OCI-LY7 (cell line): ENCODE measurements around the gene G6PC1. TPM values are rescaled to one million over a fixed set of nuclear protein-coding genes. Genes with fewer than 3 reads are reported as not detected.
"Not testable (repeated sequence)": the region's sequence is repeated elsewhere in the genome, so short reads cannot be mapped to it uniquely, and the experiment has no call there.

ENCODE experiments used
- BruUV-seq: library from RNA; stranded (reverse); fragments of 400-500 nt; replicated peaks from 2 replicates; lab custom pipeline; 2021; lab: Mats Ljungman, UMichigan
- CTCF ChIA-PET: fragments of 300-600 bp; sonication (Branson Sonifier 250); formaldehyde crosslinking; loops from one replicate; lab custom pipeline; 2022; ENCODE audit warnings: antibody characterized with exemption; ENCODE audit not compliant: unreplicated experiment; lab: Charles Lee
- POLR2A ChIA-PET: fragments of 300-600 bp; sonication (Branson Sonifier 250); formaldehyde crosslinking; loops from one replicate; lab custom pipeline; 2022; ENCODE audit warnings: antibody characterized with exemption; lab: Charles Lee
- DNase-seq: peaks from one replicate; pipeline ENCODE4 v3.0.0-alpha.2; 2015; ENCODE audit warnings: low spot score
- H2AFZ ChIP-seq: fragments of 200-600 bp; sonication (generic), shearing (Covaris generic); 2 replicates; pipeline ENCODE4 v1.6.1; 2014; ENCODE audit warnings: mild to moderate bottlenecking, antibody characterized with exemption, low read length, moderate library complexity
- H3K27ac ChIP-seq: fragments of 200-600 bp; sonication (generic); 2 replicates; pipeline ENCODE4 v1.5.1; 2014; ENCODE audit warnings: mixed run types, low read depth, mild to moderate bottlenecking, moderate library complexity, low read length, inconsistent platforms; ENCODE audit not compliant: poor library complexity, severe bottlenecking
- H3K36me3 ChIP-seq: fragments of 200-600 bp; sonication (generic); 2 replicates; pipeline ENCODE4 v1.6.1; 2014; ENCODE audit warnings: mild to moderate bottlenecking, antibody characterized with exemption, low read length, moderate library complexity, mixed read lengths; ENCODE audit not compliant: insufficient read depth
- H3K4me1 ChIP-seq: fragments of 200-600 bp; sonication (generic); 2 replicates; pipeline ENCODE4 v1.5.1; 2014; ENCODE audit warnings: mild to moderate bottlenecking, low read length; ENCODE audit not compliant: insufficient read depth, poor library complexity, severe bottlenecking
- H3K4me2 ChIP-seq: fragments of 200-600 bp; sonication (generic); 2 replicates; pipeline ENCODE4 v1.6.1; 2014; ENCODE audit warnings: mild to moderate bottlenecking, low read length
- H3K4me3 ChIP-seq: fragments of 200-600 bp; sonication (generic); 2 replicates; pipeline ENCODE4 v1.5.1; 2014; ENCODE audit warnings: mild to moderate bottlenecking, low read depth, low read length; ENCODE audit not compliant: poor library complexity, severe bottlenecking
- H3K79me2 ChIP-seq: fragments of 200-600 bp; sonication (generic); 2 replicates; pipeline ENCODE4 v1.6.1; 2016; ENCODE audit warnings: low read depth, mild to moderate bottlenecking, low read length, moderate library complexity, mixed read lengths; ENCODE audit not compliant: insufficient read depth
- H3K9me2 ChIP-seq: fragments of 200-600 bp; sonication (generic); 2 replicates; pipeline ENCODE4 v1.6.1; 2016; ENCODE audit warnings: mild to moderate bottlenecking, low read length, mixed read lengths; ENCODE audit not compliant: insufficient read depth
- H3K9me3 ChIP-seq: fragments of 200-600 bp; sonication (generic); 2 replicates; pipeline ENCODE4 v1.6.1; 2014; ENCODE audit warnings: mild to moderate bottlenecking, mixed run types, low read length, mixed read lengths
- H4K20me1 ChIP-seq: fragments of 200-600 bp; sonication (generic); 2 replicates; pipeline ENCODE4 v1.6.1; 2014; ENCODE audit warnings: mild to moderate bottlenecking, antibody characterized with exemption, low read length, moderate library complexity, mixed read lengths; ENCODE audit not compliant: insufficient read depth
- CTCF ChIP-seq: fragments of 200-600 bp; sonication (generic); conservative IDR thresholded peaks from 2 replicates; pipeline ENCODE4 v1.5.1; 2014; ENCODE audit warnings: mild to moderate bottlenecking, antibody characterized with exemption, low read length, moderate library complexity, mixed read lengths
- EZH2phosphoT487 ChIP-seq: fragments of 200-600 bp; sonication (generic); IDR thresholded peaks from 2 replicates; pipeline ENCODE4 v1.6.1; 2018; ENCODE audit warnings: low read depth, borderline replicate concordance, mild to moderate bottlenecking, mixed run types, antibody characterized with exemption, low read length, moderate library complexity, mixed read lengths
- intact Hi-C: fragments of 100-400 bp; cut with micrococcal nuclease; formaldehyde crosslinking; loops from one replicate; pipeline ENCODE4 v1.10.0; 2022; ENCODE audit not compliant: unreplicated experiment
- total RNA-seq, 2 experiments: library from RNA; depleted of rRNA in 1 of 2; stranded (reverse); fragments of >200 nt in 1 of 2; shearing (Covaris generic) in 1 of 2; gene quantifications; 2 replicates each; pipeline ENCODE4 v1.2.3, GENCODE V29; 2014 to 2022

G6PC1 gene
- total RNA-seq, 2 experiments from 2014 or later: 1.1 to 1.9 TPM

- TF ChIP-seq EZH2phosphoT487 (no peak), CTCF (no peak)
- Histone ChIP-seq H3K9me2 (no peaks in the 10 kb centered on the region), H3K9me3 (no peaks in the 10 kb centered on the region), H3K4me2 (no peak overlapping the region), H3K4me1 (peaks cover 27% of the 10 kb centered on the region), H3K4me3 (no peak overlapping the region), H3K36me3 (no peaks in the 10 kb centered on the region), H4K20me1 (no peaks in the 10 kb centered on the region), H3K27ac (no peak overlapping the region), H2AFZ (no peak overlapping the region), H3K79me2 (no peaks in the 10 kb centered on the region)
- POLR2A ChIA-PET: no interaction called here
- CTCF ChIA-PET: no interaction called here
- intact Hi-C loops: no loop called here
- DNase-seq: no peak
- no TSS peak for BruUV-seq
Observed at GRCh38 chr17:42913981-42914617, 13.5 kb downstream of the G6PC1 start.

GRCh38 chr17:42915288-42915687 lies 14.7 kb downstream of the G6PC1 start:
- H4K20me1 ChIP-seq, H3K27ac ChIP-seq, H3K9me3 ChIP-seq, DNase-seq, H3K4me2 ChIP-seq, BruUV-seq, intact Hi-C loops, H3K79me2 ChIP-seq, CTCF ChIA-PET, H3K9me2 ChIP-seq, H3K4me3 ChIP-seq, H3K36me3 ChIP-seq, H2AFZ ChIP-seq: not testable (repeated sequence)
- POLR2A ChIA-PET: interaction anchor here (0.6 kb wide), 1 partner anchor 33 kb away, joined by 5 read pairs; no protein-coding TSS in a partner anchor
- H3K4me1 ChIP-seq: peaks cover 25% of the 10 kb centered on the region

GRCh38 chr17:42916388-42917235 lies 16.0 kb downstream of the G6PC1 start:
- H3K4me3 ChIP-seq, intact Hi-C loops, H3K9me3 ChIP-seq, POLR2A ChIA-PET, BruUV-seq, CTCF ChIA-PET, DNase-seq, H2AFZ ChIP-seq, H3K4me2 ChIP-seq, H3K27ac ChIP-seq, H3K79me2 ChIP-seq, H3K9me2 ChIP-seq, H4K20me1 ChIP-seq, H3K36me3 ChIP-seq: not testable (repeated sequence)
- peaks cover 32% of the 10 kb centered on the region for H3K4me1 ChIP-seq
